CD4-positive, alpha-beta memory T cell (primary cell): ENCODE measurements around the gene CUX1. TPM values are rescaled to one million over a fixed set of nuclear protein-coding genes. Genes with fewer than 3 reads are reported as not detected.

Experiments used
- CTCF ChIA-PET: fragments of 350-600 bp; sonication (Branson Sonifier 250); formaldehyde crosslinking; loops from one replicate; lab custom pipeline; 2021; ENCODE audit warnings: inconsistent platforms; ENCODE audit not compliant: partially characterized antibody; lab: Charles Lee
- POLR2A ChIA-PET: fragments of 350-600 bp; sonication (Branson Sonifier 250); formaldehyde crosslinking; loops from one replicate; lab custom pipeline; 2021; ENCODE audit not compliant: partially characterized antibody; lab: Charles Lee
- DNase-seq, 5 donors: peaks; one replicate each; pipeline versions ENCODE4 v3.0.0 to v3.0.0-alpha.2; 2020 to 2022; ENCODE audit warnings: mixed read lengths in 1 of 5
- H3K27ac ChIP-seq: one replicate; pipeline ENCODE4 v1.7.0; 2013; ENCODE audit warnings: low read depth, low read length
- H3K27me3 ChIP-seq: 2 replicates; pipeline ENCODE4 v1.7.0; 2013; ENCODE audit warnings: mild to moderate bottlenecking, low read length, moderate library complexity; ENCODE audit not compliant: insufficient read depth
- H3K36me3 ChIP-seq: 2 replicates; pipeline ENCODE4 v1.7.0; 2013; ENCODE audit warnings: mild to moderate bottlenecking, low read length, moderate library complexity; ENCODE audit not compliant: insufficient read depth
- H3K4me1 ChIP-seq: 2 replicates; pipeline ENCODE4 v1.7.0; 2013; ENCODE audit warnings: mild to moderate bottlenecking, low read length, moderate library complexity; ENCODE audit not compliant: insufficient read depth
- H3K4me3 ChIP-seq, 2 donors: one replicate each; pipeline ENCODE4 v1.7.0; 2013; ENCODE audit warnings: low read length in 2 of 2, mild to moderate bottlenecking in 1 of 2
- H3K9me3 ChIP-seq, 2 donors: one replicate each; pipeline ENCODE4 v1.7.0; 2013; ENCODE audit warnings: low read length in 2 of 2, control low read depth in 1 of 2; ENCODE audit not compliant: control insufficient read depth in 1 of 2
- H3K27ac Mint-ChIP-seq, 7 donors: one replicate each; pipeline ENCODE4 v1.8.0; 2020 to 2021; ENCODE audit warnings: mixed read lengths in 7 of 7, mild to moderate bottlenecking in 6 of 7, inconsistent platforms in 3 of 7, moderate library complexity in 3 of 7
- H3K27me3 Mint-ChIP-seq, 2 donors: one replicate each; pipeline ENCODE4 v1.8.0; 2020 to 2021; ENCODE audit warnings: mixed read lengths in 2 of 2
- H3K36me3 Mint-ChIP-seq, 2 donors: one replicate each; pipeline ENCODE4 v1.8.0; 2020 to 2021; ENCODE audit warnings: mixed read lengths in 2 of 2, inconsistent platforms in 1 of 2, mild to moderate bottlenecking in 1 of 2
- H3K4me1 Mint-ChIP-seq, 4 donors: one replicate each; pipeline ENCODE4 v1.8.0; 2020 to 2021; ENCODE audit warnings: mixed read lengths in 4 of 4, mild to moderate bottlenecking in 1 of 4
- H3K4me3 Mint-ChIP-seq, 8 donors: one replicate each; pipeline ENCODE4 v1.8.0; 2020 to 2021; ENCODE audit warnings: mixed read lengths in 8 of 8, mild to moderate bottlenecking in 7 of 8, moderate library complexity in 6 of 8, inconsistent platforms in 3 of 8
- H3K9me3 Mint-ChIP-seq, 8 donors: one replicate each; pipeline ENCODE4 v1.8.0; 2020 to 2021; ENCODE audit warnings: mixed read lengths in 8 of 8, mild to moderate bottlenecking in 5 of 8, inconsistent platforms in 3 of 8, moderate library complexity in 1 of 8
- intact Hi-C: fragments of 100-400 bp; cut with micrococcal nuclease; formaldehyde crosslinking; loops from one replicate; pipeline ENCODE4 v1.15.1; 2023
- polyA plus RNA-seq, 2 donors: library from polyadenylated mRNA; unstranded; fragments of 300-500 nt; fragmentation: Illumina TruSeq; gene quantifications; one replicate each; pipeline ENCODE4 v1.2.3, GENCODE V29; 2021
- total RNA-seq, 2 experiments: library from RNA; stranded (reverse); gene quantifications; one replicate each; pipeline ENCODE4 v1.2.3, GENCODE V29; 2021

The CUX1 gene
- total and polyA plus RNA-seq, 4 experiments from 2014 or later = 2.1 to 47.6 (median 36.1) TPM

GRCh38 chr7:102304668-102305067, 487.2 kb downstream of the CUX1 start:
- ChIA-PET CTCF (no interaction called here), POLR2A (no interaction called here)
- intact Hi-C loops = no loop called here
- Histone ChIP-seq H3K27ac (no peak overlapping the region), H3K9me3 (no peaks in the 10 kb centered on the region), H3K36me3 (no peaks in the 10 kb centered on the region), H3K4me3 (no peak overlapping the region), H3K27me3 (no peaks in the 10 kb centered on the region), H3K4me1 (peaks cover 15% of the 10 kb centered on the region)
- Mint-ChIP-seq H3K27ac (no peak overlapping the region), H3K4me1 (peaks cover 0 to 15% (median 7%) of the 10 kb centered on the region in 4 donors), H3K27me3 (no peaks in the 10 kb centered on the region), H3K4me3 (no peak overlapping the region), H3K36me3 (no peaks in the 10 kb centered on the region), H3K9me3 (no peaks in the 10 kb centered on the region)
- no peak for DNase-seq

GRCh38 chr7:102305414-102306268, 488.2 kb downstream of the CUX1 start:
- Histone ChIP-seq H3K36me3 (no peaks in the 10 kb centered on the region), H3K27ac (no peak overlapping the region), H3K4me3 (no peak overlapping the region), H3K9me3 (no peaks in the 10 kb centered on the region), H3K27me3 (no peaks in the 10 kb centered on the region), H3K4me1 (peaks cover 15% of the 10 kb centered on the region)
- H3K36me3 Mint-ChIP-seq = no peaks in the 10 kb centered on the region
- no peak for DNase-seq
- POLR2A ChIA-PET = no interaction called here
- H3K9me3 Mint-ChIP-seq = no peaks in the 10 kb centered on the region
- CTCF ChIA-PET = no interaction called here
- H3K4me1 Mint-ChIP-seq = peaks cover 0 to 15% (median 7%) of the 10 kb centered on the region in 4 donors
- peak overlapping the region in 3 of 7 donors; percentile 57 to 65 (median 61) for H3K27ac Mint-ChIP-seq
- no peaks in the 10 kb centered on the region for H3K27me3 Mint-ChIP-seq
- intact Hi-C loops = no loop called here
- peak overlapping the region in 3 of 8 donors; percentile 7 to 43 (median 42) for H3K4me3 Mint-ChIP-seq

- no peaks in the 10 kb centered on the region for H3K27me3 Mint-ChIP-seq
- H3K27ac ChIP-seq = no peak overlapping the region
- POLR2A ChIA-PET = interaction anchor here (1.0 to 1.2 kb wide), 2 partner anchors 19 to 21 kb away, joined by 3 to 4 read pairs; partner anchors contain the start of gene SH2B2
- H3K27me3 ChIP-seq = no peaks in the 10 kb centered on the region
- H3K9me3 ChIP-seq = no peaks in the 10 kb centered on the region
- intact Hi-C loops = no loop called here
- H3K36me3 ChIP-seq = no peaks in the 10 kb centered on the region
- peak overlapping the region in 1 of 2 donors; percentile 21 for H3K4me3 ChIP-seq
- peaks cover 15% of the 10 kb centered on the region for H3K4me1 ChIP-seq
- peak in 1 of 5 donors; percentile 18 for DNase-seq
- no peaks in the 10 kb centered on the region for H3K9me3 Mint-ChIP-seq
- peak overlapping the region in 2 of 7 donors; percentile 31 to 82 for H3K27ac Mint-ChIP-seq
- CTCF ChIA-PET = interaction anchor here (0.6 kb wide), 1 partner anchor 541 kb away, joined by 3 read pairs; no protein-coding TSS in a partner anchor
- peak overlapping the region in 6 of 8 donors; percentile 33 to 65 (median 54) for H3K4me3 Mint-ChIP-seq
- H3K36me3 Mint-ChIP-seq = no peaks in the 10 kb centered on the region
- H3K4me1 Mint-ChIP-seq = peaks cover 0 to 15% (median 7%) of the 10 kb centered on the region in 4 donors
Observed at GRCh38 chr7:102306916-102307677, 489.7 kb downstream of the CUX1 start.

GRCh38 chr7:102310414-102310815, 493.0 kb downstream of the CUX1 start:
- H3K27me3 Mint-ChIP-seq = no peaks in the 10 kb centered on the region
- H3K4me3 ChIP-seq = no peak overlapping the region
- no peak overlapping the region for H3K4me3 Mint-ChIP-seq
- H3K4me1 Mint-ChIP-seq = peaks cover 0 to 13% (median 7%) of the 10 kb centered on the region in 4 donors
- peaks cover 15% of the 10 kb centered on the region for H3K4me1 ChIP-seq
- H3K36me3 ChIP-seq = no peaks in the 10 kb centered on the region
- no peaks in the 10 kb centered on the region for H3K9me3 Mint-ChIP-seq
- ChIA-PET POLR2A (no interaction called here), CTCF (no interaction called here)
- no peaks in the 10 kb centered on the region for H3K9me3 ChIP-seq
- intact Hi-C loops = no loop called here
- DNase-seq = no peak
- H3K27ac Mint-ChIP-seq = peak overlapping the region in 1 of 7 donors; percentile 66
- no peaks in the 10 kb centered on the region for H3K36me3 Mint-ChIP-seq
- no peaks in the 10 kb centered on the region for H3K27me3 ChIP-seq
- no peak overlapping the region for H3K27ac ChIP-seq

GRCh38 chr7:102312317-102312716, 494.9 kb downstream of the CUX1 start:
- intact Hi-C loops = no loop called here
- Histone ChIP-seq H3K36me3 (no peaks in the 10 kb centered on the region), H3K27me3 (no peaks in the 10 kb centered on the region), H3K4me3 (no peak overlapping the region), H3K27ac (no peak overlapping the region), H3K9me3 (no peaks in the 10 kb centered on the region), H3K4me1 (peaks cover 4% of the 10 kb centered on the region)
- ChIA-PET POLR2A (no interaction called here), CTCF (no interaction called here)
- Mint-ChIP-seq H3K9me3 (no peaks in the 10 kb centered on the region), H3K27ac (peak overlapping the region in 1 of 7 donors; percentile 69), H3K4me1 (peaks cover 0 to 2% (median 1%) of the 10 kb centered on the region in 4 donors), H3K36me3 (no peaks in the 10 kb centered on the region), H3K27me3 (no peaks in the 10 kb centered on the region), H3K4me3 (no peak overlapping the region)
- no peak for DNase-seq

- H3K36me3 ChIP-seq = no peaks in the 10 kb centered on the region
- H3K36me3 Mint-ChIP-seq = no peaks in the 10 kb centered on the region
- intact Hi-C loops = no loop called here
- H3K4me3 Mint-ChIP-seq = no peak overlapping the region
- no peaks in the 10 kb centered on the region for H3K9me3 ChIP-seq
- no peak overlapping the region for H3K4me3 ChIP-seq
- H3K4me1 ChIP-seq = no peaks in the 10 kb centered on the region
- ChIA-PET POLR2A (no interaction called here), CTCF (no interaction called here)
- H3K4me1 Mint-ChIP-seq = no peaks in the 10 kb centered on the region
- H3K27ac Mint-ChIP-seq = no peak overlapping the region
- DNase-seq = no peak
- no peak overlapping the region for H3K27ac ChIP-seq
- H3K9me3 Mint-ChIP-seq = no peaks in the 10 kb centered on the region
- no peaks in the 10 kb centered on the region for H3K27me3 Mint-ChIP-seq
- no peaks in the 10 kb centered on the region for H3K27me3 ChIP-seq
Observed at GRCh38 chr7:102313997-102314780, 496.8 kb downstream of the CUX1 start.
